Stimulated activated CD8-positive, alpha-beta memory T cell treated with anti-CD3 and anti-CD28 coated beads, Interleukin-4, amount 100 ng/mL, for 48 hours (primary cell): ENCODE results near the gene LYRM1.
"Not testable (repeated sequence)": the region's sequence is repeated elsewhere in the genome, so short reads cannot be mapped to it uniquely, and the experiment has no call there.

Experiments used
- DNase-seq: peaks from one replicate; pipeline ENCODE4 v3.0.0-alpha.2; 2020

LYRM1 gene

DNA sequence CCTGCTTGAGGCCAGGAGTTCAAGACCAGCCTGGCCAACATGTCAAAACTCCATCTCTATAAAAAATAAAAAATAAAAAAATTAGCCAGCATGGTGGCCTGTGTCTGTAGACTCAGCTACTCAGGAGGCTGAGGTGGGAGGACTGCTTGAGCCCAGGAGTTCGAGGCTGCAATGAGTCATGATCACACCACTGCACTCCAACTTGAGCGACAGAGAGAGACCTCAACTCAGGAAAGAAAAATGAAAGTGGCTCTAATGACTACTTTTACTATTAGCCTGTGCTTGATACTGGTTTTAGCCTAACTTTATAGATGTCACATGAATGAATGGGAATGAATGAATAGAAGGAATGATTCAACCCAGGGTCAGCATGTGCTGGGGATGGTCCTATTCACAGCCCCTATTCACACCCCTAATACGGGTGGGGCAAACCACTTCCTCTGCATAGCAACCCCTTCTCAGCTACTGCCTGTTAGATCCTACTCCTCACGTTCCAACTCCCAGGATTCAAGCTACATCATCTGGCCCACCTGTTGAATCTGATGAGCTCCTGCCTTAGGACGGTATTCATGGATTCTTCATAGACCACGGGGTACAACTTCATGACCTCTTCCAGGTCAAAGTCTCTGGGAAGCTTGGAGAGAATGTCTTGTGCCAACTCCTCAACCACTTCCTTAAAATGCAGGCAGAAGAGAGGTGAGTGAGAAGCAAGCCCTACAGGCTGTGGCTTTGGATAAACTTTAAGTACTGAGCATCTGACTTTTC lies 40.5 kb downstream of the LYRM1 start:
- peak; percentile 45 for DNase-seq

GRCh38 chr16:20941636-20941926 lies 41.0 kb downstream of the LYRM1 start:
- DNase-seq: no peak

DNA sequence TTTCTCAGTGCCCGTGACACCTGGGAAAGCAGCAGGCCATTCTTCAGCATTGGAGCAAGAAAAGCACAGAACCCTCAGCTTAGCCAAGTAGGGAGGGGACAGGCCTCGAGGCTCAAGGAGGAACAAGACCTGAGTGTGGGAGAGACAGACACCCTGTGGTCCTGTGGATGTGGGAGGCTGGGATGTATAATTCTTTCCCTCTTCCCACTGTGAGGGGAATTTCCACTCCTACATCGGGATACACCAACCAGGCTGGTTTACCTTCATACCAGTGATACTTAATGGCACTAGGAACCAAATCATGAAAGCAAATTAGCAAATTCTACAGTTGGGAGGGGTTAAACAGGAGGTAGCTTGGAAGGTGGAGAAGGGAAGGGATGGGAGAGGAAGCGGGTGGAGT lies 41.7 kb downstream of the LYRM1 start:
- no peak for DNase-seq

GRCh38 chr16:20944861-20945574 lies 44.4 kb downstream of the LYRM1 start:
- DNase-seq: peak; percentile 74

GRCh38 chr16:20945575-20945875 lies 45.0 kb downstream of the LYRM1 start:
- not testable (repeated sequence) for DNase-seq

DNA sequence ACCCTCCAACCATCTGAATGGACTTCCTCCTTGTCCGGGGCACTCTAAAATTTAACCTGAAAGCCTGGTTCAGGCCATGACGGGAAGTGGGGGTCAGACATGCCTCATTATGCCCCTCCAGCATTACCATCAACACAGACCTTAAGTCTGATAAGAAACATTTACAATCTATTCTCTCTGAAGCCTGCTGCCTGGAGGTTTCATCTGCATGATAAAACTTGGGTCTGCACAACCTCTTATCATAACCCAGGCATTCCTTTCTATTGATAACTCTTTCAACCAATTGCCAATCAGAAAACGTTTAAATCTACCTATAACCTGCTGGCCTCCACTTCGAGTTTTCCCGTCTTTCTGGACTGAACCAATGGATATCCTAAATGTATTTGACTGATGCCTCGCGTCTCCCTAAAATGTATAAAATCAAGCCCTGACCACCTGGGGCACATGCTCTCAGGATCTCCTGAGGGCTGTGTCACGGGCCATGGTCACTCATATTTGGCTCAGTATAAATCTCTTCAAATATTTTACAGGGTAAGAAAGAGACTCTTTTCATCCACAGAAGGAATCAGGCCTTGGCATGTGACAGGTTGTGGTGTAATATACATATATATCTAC lies 45.6 kb downstream of the LYRM1 start:
- no peak for DNase-seq

GRCh38 chr16:20948444-20948843 lies 47.9 kb downstream of the LYRM1 start:
- DNase-seq: no peak

- DNase-seq: no peak
Observed at GRCh38 chr16:20949660-20950059, 49.1 kb downstream of the LYRM1 start.

DNA sequence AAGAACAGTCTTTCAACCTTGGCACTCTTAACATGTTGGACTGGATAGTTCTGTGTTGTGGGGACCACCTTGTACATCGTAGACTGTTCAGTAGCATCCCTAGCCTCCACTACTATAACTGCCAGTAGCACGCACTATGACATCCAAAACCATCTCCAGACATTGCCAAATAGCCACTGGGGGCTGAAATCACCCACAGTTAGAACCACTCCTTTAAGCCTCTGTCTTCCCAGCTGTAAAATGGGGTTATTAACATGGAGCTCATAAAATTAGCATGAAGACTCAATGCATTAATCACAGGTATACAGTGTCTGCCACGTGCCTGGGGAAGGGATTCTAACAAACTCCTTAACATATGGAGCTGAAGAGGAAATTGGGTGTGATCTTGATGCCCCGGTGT lies 49.7 kb downstream of the LYRM1 start:
- DNase-seq: no peak

- DNase-seq: no peak
Observed at GRCh38 chr16:20952139-20952920, 51.8 kb downstream of the LYRM1 start.

- no peak for DNase-seq
Observed at GRCh38 chr16:20954574-20954973, 54.0 kb downstream of the LYRM1 start.

- DNase-seq: no peak
Observed at GRCh38 chr16:20956319-20956718, 55.7 kb downstream of the LYRM1 start.

GRCh38 chr16:20957153-20957552 lies 56.6 kb downstream of the LYRM1 start:
- DNase-seq: no peak

DNA sequence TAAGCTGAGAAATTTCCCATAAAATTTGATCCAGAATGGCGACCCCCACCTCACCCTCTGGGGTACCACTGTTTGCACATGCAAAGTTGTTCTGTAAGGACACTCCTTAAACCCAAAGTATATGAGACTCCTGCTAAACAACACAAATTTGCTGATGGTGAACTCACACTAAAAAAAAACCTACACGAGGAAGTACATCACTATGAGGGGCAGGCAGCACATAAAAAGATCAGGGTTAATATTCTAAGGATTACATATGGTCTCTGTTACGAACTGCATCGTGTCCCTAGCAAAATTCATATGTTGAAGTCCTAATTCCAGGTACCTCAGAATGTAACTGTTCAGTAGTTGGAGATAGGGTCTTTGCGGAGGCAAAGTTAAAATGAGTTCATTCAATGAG lies 60.3 kb downstream of the LYRM1 start:
- no peak for DNase-seq

GRCh38 chr16:20968765-20969164 lies 68.2 kb downstream of the LYRM1 start:
- no peak for DNase-seq

- no peak for DNase-seq
Observed at GRCh38 chr16:20969386-20969785, 68.8 kb downstream of the LYRM1 start.

GRCh38 chr16:20971401-20971800 lies 70.8 kb downstream of the LYRM1 start:
- DNase-seq: no peak

DNA sequence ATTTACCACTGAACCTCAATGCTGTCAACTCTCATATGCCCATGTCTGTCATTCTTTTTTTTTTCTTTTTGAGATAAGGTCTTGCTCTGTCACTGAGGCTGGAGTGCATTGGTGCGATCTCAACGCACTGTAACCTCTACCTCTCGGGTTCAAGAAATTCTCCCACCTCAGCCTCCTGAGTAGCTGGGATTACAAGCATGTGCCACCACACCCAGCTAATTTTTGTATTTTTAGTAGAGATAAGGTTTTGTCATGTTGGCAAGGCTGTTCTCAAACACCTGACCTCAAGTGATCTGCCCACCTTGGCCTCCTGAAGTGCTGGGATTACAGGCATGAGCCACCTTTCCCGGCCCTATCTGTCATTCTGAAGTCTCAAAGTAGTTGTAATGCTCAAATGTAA lies 72.6 kb downstream of the LYRM1 start:
- DNase-seq: not testable (repeated sequence)
